HG03457 (cell line): ENCODE measurements around the gene SLC25A47.
"Not testable (repeated sequence)": the region's sequence is repeated elsewhere in the genome, so short reads cannot be mapped to it uniquely, and the experiment has no call there.

Experiments used
- ATAC-seq: cut with Tn5 transposase; IDR thresholded peaks from one replicate; pipeline ENCODE4 v1.9.1; 2021; ENCODE audit warnings: moderate number of reproducible peaks; ENCODE audit not compliant: unreplicated experiment

The SLC25A47 gene

GRCh38 chr14:100289916-100290606 lies 33.1 kb upstream of the SLC25A47 start:
- no peak for ATAC-seq

DNA sequence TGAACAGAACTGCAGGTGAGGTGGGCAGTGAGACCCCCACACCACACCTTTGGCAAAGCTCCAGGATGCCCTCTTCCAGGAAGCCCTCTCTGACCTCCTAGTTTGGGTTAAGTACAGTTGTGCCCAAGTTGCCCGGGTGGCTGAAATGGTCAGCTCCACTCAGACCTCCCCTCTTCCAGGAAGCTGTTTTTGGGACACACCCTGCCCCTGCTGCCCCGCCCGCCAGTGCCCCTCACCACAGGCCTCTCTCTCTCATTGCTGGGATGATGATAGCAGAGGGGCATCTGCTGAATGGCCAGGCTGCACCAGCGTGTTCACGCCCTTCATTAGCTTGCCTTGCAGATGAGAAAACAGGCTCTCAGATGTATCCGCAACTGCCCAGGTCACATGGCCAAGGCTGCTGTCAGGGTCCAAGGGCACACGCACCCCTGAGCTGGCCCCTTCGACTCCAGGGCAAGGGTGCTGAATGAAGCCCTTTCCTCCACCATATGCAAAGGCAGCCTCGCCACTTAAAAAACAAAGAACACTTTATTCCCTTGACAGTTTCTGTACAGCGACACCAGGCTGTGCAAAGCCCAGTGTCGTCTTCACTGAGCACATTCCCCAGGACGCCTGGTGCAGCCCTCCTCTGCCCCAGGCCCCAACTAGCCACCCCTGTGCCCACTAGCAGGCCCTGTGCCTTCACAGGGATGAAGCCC lies 32.4 kb upstream of the SLC25A47 start:
- no peak for ATAC-seq

DNA sequence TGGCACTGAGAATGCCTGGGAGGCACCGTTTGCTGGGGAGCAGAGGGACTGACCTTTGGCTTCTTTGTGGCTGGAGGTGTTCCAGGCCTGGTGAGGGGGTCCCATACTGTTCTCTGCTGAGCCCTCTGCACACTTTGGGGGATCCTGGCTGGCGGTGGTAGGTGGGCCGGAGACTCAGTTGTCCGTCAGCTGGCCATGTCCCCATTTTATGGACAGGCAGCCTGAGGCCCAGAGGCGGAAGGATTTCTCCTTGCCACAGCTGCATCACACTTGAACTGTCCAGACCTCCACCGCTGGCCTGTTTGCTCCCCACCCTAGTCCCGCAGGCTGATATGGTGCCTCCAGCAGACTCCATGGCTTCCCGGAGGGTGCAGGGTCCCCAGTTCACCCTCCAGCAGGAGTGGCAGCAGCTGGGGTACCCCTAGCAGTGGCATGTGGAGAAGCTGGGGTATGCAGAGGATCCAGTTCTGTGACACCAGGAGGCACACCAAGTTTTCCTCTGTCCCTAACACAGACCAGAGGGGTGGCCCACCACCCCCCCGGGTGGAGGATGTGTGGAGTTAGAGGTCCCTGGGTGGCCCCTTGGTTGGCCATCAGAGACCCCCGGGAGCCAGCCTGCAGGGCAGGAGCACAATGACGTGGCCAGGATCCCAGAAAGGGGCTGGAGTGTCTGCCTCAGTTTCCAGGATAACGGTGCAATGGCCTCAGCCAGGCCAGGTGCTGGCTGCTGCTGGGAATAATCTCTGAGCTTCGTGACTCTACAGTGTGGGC lies 31.6 kb upstream of the SLC25A47 start:
- ATAC-seq, result no peak

DNA sequence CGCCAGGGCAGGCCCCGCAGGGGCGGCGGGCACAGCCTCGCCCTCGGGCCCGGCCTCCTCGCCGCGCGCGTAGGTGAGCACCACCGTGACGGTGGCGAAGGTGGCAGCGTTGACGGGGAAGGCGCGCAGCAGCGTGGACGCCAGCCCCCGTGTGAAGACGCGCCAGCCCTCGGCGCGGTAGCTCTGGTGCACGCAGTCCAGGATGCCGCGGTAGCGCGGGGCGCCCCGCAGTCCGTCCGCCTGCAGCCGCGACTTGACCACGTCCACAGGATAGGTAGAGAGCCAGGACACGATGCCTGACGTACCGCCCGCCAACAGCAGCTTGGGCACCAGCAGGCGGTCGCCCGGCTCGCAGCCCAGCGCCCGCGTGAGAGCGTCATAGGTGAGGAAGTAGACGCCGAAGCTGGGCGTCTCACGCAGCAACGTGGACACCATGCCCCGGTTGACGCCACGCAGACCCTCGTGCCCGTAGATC lies 30.8 kb upstream of the SLC25A47 start:
- ATAC-seq, result no peak

DNA sequence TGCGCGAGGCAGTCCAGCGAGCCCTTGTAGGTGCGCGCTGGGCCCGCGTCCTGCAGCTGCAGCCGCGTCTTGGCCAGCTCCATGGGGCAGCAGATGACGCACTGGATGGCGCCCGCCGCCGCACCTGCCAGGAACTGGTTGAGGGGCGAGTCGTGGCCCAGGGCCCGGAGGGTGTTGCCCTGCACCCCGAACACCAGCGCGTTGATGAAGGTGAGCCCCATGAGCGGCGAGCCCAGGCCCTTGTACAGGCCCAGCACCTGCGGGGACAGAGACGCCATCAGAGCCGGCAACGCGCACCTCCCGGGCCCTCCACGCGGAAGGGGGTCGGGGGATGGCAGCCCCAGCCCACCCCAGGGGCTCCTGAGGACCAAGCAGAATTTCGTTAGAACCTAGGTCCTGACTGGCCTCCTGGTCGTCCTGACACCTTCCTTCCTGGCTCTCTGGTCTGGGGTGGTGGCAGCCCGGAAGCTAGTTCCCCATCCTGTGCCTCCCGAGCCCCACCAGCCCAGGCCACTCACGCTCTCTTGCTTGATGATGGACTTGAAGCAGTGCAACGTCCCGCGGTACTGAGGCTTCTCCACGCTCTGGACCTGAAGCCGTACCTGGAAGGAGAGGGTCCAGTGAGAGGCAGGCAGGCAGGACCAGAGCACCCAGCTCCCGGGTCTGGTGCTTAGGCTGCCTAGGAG lies 30.2 kb upstream of the SLC25A47 start:
- ATAC-seq, result no peak

DNA sequence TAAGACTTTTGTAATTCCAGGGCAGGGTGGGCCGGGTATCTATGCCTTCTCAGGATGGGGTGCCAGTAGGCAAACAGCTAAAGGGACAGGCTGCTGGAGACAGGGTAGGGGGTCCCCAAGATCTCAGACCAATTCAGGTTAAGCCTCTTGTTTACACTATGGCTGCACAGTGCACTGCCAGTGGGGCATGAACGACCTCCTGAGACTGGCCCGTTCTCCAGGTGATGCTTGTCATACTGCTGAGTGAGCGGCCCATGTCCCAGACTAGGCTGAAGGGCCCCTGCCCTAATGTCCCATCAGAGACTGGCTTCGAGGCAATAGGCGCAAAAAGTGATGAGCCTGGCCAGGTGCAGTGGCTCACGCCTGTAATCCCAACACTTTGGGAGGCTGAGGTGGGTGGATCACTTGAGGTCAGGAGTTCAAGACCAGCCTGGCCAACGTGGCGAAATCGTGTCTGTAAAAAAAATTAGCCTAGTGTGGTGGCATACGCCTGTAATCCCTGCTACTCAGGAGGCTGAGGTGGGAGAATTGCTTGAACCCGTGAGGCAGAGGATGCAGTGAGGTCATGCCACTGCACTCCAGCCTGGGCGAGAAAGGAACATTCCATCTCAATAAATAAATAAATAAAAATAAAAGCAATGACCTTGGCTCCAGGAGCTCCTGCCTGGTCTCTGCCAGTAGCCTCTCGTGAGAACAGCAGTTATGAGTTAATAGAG lies 29.5 kb upstream of the SLC25A47 start:
- no peak for ATAC-seq

DNA sequence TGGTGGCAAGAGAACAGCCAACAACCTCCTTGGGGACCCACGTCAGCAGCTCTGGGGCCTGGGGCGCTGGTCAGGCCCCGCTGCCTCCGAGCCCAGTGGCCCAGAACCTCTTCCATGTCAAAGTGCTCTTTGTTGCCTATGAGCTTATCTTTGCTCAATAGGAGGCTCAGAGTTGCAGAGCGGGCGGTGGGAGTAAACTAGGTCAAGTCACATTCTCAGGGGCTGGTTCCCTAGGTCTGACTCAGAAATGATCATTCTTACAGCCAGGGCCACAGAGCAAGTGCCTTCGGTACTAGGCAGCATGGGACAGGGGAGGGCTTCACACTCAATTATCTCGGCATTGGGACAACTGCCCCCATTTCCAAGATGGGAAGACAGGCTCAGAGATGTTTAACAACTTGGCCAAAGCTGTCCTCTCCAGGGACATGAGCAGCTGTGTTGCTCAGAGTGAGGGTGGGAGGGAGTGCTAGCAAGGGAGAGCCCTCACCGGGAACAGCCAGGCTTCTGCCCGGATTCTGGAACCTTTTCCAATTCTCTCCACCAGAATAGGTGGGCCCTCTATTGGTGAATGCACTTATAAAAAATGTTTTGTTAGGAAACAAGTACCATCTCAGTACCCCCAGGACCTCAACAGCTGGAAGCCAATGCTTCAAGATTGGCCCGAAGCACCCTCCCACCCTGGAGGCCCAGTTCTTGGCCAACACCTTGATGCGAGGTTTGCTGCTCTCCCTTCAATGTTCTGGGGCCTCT lies 28.8 kb upstream of the SLC25A47 start:
- no peak for ATAC-seq

DNA sequence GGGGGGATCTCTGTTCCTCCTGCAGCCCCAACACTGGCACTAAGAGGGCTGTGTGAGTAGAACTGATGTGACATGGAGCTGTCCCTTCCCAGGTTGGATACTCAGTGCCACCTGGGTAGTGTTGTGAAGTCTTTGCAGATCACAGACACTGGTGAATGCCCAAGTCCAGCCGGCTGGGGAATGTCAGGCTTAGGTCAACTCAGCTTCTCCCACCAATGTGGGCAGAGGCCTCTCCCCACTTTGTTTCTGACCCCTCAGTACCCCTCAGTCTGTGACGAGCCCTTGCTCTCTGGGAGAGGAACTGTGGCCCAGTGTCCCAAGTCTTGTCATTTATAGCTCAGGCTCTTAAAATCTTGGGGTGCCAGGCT lies 28.2 kb upstream of the SLC25A47 start:
- no peak for ATAC-seq

DNA sequence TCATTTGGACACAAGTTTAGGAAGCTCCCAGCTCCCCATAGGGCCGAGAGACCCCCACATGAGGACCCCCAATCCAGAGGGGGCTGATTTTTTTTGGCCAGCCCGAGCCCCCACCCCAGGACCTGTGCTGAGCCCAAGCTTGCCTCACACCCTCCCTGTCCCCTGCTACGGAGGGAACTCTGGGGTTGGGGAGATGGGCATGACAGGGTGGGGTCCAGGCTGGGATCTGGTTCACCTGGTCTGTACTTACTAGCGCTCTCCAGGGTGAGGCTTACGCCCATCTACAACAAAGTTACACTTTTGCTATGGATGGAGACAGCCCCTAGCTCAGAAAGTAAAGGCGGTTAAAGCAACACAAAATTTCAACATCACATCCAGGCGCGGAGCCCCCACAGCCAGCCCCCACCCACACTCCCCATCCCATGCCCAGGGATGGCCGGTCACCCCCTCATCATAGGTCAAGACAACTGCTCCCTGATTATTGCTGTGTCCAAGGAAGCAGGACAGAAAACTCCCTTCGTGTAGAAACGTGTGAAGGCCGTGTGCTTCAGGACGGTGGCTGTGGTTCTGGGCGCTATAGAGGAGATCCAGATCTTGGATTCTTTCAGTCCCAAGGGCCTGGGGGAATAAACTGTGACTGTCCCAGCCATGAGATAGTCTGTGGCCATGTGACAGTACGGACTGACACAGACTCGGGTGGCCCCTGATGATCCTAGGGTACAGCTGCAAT lies 27.6 kb upstream of the SLC25A47 start:
- ATAC-seq, result no peak

DNA sequence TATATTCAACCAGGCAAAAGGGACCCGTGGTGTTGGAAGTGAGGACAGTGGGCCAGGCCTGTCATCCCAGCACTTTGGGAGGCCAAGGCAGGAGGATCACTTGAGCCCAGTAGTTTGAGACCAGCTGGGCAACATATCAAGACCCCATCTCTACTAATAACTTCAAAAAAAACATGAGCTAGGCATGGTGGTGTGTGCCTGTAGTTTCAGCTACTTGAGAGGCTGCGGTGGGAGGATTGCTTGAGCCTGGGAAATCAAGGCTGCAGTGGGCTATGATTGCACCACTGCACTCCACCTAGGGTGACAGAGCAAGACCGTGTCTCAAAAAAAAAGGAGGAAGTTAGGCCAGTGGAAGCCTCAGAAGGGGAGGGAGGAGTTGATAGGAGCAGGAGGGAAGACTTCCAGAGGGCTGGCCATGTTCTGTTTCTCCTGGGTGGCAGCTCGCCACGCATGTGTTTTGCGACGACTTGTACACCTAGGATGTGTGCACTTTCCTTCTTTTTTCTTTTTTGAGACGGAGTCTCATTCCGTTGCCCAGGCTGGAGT lies 27.0 kb upstream of the SLC25A47 start:
- no peak for ATAC-seq

DNA sequence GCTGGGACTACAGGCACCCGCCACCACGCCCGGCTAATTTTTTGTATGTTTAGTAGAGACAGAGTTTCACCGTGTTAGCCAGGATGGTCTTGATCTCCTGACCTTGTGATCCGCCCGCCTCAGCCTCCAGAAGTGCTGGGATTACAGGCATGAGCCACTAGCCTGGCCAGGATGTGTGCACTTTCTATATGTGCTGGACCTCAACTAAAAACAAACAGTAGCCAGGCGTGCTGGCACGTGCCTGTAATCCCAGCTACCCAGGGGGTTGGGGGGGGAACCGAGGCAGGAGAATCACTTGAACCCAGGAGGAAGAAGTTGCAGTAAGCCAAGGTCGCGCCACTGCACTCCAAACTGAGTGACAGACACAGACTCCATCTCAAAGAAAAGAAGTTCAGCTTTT lies 26.4 kb upstream of the SLC25A47 start:
- ATAC-seq, result not testable (repeated sequence)

DNA sequence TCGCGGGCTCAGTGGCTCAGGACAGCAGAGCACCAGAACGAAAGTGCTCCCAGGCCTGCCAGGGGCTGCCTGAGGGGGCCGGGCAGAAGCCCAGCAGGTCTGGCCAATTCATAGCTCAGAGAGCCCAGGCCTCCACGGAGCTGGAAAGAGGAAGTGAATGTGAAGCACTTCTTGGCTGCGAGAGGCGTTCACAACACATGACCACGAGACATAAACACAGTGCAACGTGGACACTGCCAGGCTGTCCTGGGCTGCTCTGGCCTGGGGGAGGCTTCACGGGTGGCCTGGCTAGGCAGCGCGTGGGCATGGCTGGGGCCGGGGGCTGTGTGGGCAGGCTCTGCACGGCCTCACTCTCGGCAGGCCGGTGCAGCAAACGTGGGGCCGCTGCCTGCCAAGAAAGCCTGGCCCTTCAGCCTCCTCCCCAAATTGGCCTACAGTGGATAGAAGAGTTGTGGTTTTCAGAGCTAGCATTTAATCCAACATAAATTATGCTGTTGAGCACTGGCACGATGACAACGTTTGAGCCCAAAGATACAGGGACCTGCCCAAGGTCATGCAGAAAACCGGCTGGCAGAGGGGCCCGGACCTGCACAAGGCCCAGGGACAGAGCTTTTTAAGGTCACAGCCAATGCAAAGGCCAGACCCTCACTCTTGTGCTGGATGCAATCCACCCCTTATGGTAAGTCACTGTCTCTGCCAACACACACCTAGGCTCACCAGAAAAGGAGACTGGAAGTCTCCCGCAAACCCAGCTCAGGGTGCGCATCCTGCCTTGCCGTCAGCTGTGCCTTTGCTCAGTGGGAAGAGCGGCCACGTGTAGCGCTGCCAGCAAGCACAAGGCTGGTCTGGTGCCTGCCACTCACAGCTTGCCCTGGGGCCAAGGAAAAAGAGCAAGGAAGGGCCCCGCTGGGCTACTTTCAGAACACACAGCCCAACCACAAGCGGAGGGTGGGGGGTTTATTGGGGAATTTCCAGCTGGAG lies 25.5 kb upstream of the SLC25A47 start:
- ATAC-seq, result no peak

- no peak for ATAC-seq
Measured at GRCh38 chr14:100298551-100299237, 24.4 kb upstream of the SLC25A47 start.

- no peak for ATAC-seq
Measured at GRCh38 chr14:100299238-100299560, 23.9 kb upstream of the SLC25A47 start.

DNA sequence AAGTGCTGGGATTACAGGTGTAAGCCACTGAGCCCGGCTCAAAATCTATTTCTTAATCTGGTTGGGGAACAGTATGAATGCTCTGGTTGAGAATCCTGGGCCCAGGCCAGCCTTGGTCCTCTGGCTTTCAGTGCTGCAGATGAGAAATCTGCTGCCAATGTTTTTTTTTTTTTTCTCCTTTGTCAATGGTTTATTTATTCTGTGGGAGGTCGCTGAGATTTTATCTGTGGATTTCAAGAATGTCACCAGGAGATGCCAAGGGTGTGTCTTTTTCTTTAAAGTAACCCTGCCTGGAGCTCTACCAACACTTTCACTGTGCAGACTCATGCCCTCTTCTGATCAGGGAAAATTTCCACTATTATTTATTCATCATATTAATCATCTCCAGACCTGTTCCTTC lies 20.5 kb upstream of the SLC25A47 start:
- no peak for ATAC-seq

DNA sequence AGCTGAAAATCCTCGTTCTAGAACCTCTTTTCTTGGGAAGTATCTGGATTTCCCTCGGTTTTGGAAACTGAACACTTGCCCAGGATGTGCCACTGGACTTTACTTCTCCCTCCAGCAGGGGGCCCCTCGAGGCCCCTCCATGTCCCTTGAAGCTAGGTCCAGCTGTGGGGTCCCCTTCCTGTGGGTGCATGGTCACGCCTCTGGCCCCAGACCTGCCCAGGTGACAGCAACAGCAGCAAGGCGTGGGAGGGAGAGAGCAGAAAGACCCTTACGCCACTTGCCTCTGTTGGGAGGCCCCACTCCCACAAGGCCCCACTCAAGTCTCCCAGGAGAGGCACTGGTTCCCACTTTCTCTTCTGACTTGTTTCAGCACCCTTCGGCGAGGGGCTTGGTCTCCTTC lies 20.0 kb upstream of the SLC25A47 start:
- no peak for ATAC-seq

GRCh38 chr14:100303925-100304324 lies 19.2 kb upstream of the SLC25A47 start:
- no peak for ATAC-seq
